Subcutaneous adipose tissue (tissue), 4 donors: ENCODE results near the gene FBXO8. TPM values are rescaled to one million over a fixed set of nuclear protein-coding genes. Genes with fewer than 3 reads are reported as not detected.

Experiments
- total RNA-seq, 4 donors: library from RNA; depleted of rRNA; stranded (reverse); fragments of >200 nt; gene quantifications; one replicate each; pipeline ENCODE4 v1.1.0, GENCODE V29; 2016
- TF ChIP-seq, protein P1 (sequence below): fragments of 450-650 bp; IDR thresholded peaks from one replicate; pipeline ENCODE4 v1.5.1; 2016; ENCODE audit warnings: low read depth, mild to moderate bottlenecking, control low read depth, antibody characterized with exemption, moderate library complexity

Gene FBXO8
- total RNA-seq, 4 donors from 2014 or later: 31.4 to 47.6 (median 40.1) TPM

GRCh38 chr4:174241162-174241561, 42.3 kb downstream of the FBXO8 start:
- TF ChIP-seq, protein P1, sequence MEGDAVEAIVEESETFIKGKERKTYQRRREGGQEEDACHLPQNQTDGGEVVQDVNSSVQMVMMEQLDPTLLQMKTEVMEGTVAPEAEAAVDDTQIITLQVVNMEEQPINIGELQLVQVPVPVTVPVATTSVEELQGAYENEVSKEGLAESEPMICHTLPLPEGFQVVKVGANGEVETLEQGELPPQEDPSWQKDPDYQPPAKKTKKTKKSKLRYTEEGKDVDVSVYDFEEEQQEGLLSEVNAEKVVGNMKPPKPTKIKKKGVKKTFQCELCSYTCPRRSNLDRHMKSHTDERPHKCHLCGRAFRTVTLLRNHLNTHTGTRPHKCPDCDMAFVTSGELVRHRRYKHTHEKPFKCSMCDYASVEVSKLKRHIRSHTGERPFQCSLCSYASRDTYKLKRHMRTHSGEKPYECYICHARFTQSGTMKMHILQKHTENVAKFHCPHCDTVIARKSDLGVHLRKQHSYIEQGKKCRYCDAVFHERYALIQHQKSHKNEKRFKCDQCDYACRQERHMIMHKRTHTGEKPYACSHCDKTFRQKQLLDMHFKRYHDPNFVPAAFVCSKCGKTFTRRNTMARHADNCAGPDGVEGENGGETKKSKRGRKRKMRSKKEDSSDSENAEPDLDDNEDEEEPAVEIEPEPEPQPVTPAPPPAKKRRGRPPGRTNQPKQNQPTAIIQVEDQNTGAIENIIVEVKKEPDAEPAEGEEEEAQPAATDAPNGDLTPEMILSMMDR: no peak

GRCh38 chr4:174236359-174236758, 47.1 kb downstream of the FBXO8 start:
- TF ChIP-seq, protein P1: no peak

GRCh38 chr4:174230680-174231079, 52.8 kb downstream of the FBXO8 start:
- TF ChIP-seq, protein P1: no peak

DNA sequence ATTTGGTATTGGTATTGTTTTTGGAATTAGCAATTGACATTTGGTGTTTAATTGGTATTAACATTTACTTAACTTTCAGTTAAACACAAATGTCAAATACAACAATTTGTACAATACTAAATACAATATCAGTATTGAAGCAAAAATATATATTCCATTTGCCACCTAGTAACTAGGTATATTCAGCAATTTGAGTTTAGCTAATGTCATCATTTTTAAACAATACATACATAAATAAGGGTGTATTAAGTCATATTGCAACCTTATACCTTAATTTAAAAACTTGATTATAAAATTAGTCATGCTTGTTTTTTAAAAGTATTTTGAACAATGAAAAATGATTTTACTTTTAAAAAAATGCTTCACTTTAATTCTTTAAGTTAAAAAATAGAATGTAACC, 53.3 kb downstream of the FBXO8 start:
- TF ChIP-seq, protein P1: no peak

GRCh38 chr4:174228988-174229387, 54.5 kb downstream of the FBXO8 start:
- TF ChIP-seq, protein P1: no peak

DNA sequence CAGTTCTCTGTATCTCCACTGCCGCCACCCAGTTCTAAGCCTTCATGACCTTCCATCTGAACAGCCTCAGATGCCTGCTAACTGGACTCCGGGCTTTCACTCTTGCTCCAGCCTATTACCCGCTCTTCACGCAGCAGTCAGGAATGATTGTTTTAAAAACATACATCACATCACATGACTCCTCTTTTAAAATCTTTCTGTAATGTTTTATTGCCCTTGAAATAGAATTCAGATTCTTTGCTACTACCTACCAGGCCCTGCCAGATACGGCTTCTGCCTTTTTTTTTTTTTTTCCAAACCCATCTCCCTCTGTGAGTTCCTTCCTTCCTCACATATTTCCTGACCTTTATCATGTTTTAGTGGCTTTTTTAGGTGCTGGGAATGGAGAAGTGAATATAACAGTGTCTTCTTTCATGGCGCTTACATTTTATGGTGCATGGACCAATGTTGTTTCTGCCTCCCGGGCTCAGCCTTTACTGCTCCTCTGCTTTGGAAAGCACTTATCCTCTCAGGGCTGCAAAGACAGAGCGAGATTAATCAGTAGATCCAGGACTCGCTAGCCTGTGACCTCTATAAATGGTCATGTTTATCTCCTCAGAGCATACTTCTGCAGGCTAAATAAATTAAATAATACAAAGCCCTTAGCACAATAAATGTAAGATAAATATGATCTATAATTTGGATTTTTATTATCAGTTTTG, 58.0 kb downstream of the FBXO8 start:
- TF ChIP-seq, protein P1: no peak

DNA sequence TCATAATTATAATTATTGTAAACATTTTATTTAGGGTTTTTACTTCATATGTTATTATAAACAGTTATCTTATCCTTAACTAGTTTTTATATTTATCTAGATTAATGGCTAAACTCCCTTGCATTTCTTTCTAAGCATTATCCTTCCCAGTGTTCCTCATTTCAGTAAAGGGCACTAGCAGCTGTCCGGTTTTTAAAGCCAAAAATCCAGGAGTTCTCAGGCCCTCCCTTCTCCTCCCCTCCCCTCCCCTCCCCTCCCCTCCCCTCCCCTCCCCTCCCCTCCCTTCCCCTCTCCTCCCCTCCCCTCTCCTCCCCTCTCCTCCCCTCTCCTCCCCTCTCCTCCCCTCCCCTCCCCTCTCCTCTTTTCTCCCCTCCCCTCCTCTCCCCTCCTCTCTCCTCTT, 58.9 kb downstream of the FBXO8 start:
- TF ChIP-seq, protein P1: no peak
